Endothelial cell of umbilical vein (primary cell): ENCODE measurements around the gene KCNIP1. TPM values are rescaled to one million over a fixed set of nuclear protein-coding genes. Genes with fewer than 3 reads are reported as not detected.

Experiments used
- BruUV-seq: library from RNA; stranded (reverse); fragments of 400-500 nt; replicated peaks from 2 replicates; lab custom pipeline; 2021; lab: Mats Ljungman, UMichigan
- CTCF ChIA-PET: fragments of 300-600, 350-600 bp; sonication (Branson Sonifier 250); formaldehyde crosslinking; loops from one replicate; lab custom pipeline; 2021; ENCODE audit warnings: antibody characterized with exemption, inconsistent platforms; lab: Charles Lee
- POLR2A ChIA-PET: fragments of 300-600, 350-600 bp; sonication (Branson Sonifier 250); formaldehyde crosslinking; loops from one replicate; lab custom pipeline; 2021; ENCODE audit warnings: antibody characterized with exemption, inconsistent platforms; lab: Charles Lee
- DNase-seq: peaks from one replicate; pipeline ENCODE4 v3.0.0-alpha.2; 2011; ENCODE audit warnings: low read depth, low spot score
- FAIRE-seq: peaks from 2 replicates; lab custom pipeline; 2011; peaks lifted over from hg19 to GRCh38; lab: Jason Lieb, UNC
- H2AFZ ChIP-seq: 2 replicates; pipeline ENCODE4 v1.6.0; 2012; ENCODE audit warnings: low read depth, low read length, control low read depth, inconsistent platforms
- H3K27ac ChIP-seq: 2 replicates; pipeline ENCODE4 v1.5.1; 2011; ENCODE audit warnings: low read depth, mild to moderate bottlenecking, control low read depth, low read length, moderate library complexity; ENCODE audit not compliant: insufficient read depth
- H3K27me3 ChIP-seq, 2 experiments: 2 replicates each; pipeline versions ENCODE4 v1.6.0 to v1.6.1; 2011; ENCODE audit warnings: low read length in 2 of 2, mixed read lengths in 1 of 2; ENCODE audit not compliant: control insufficient read depth in 2 of 2, insufficient read depth in 2 of 2
- H3K36me3 ChIP-seq, 2 experiments: 2 replicates in 1 of 2; 3 replicates in 1 of 2; pipeline ENCODE4 v1.5.1; 2011; ENCODE audit warnings: low read length in 2 of 2, mild to moderate bottlenecking in 1 of 2, moderate library complexity in 1 of 2; ENCODE audit not compliant: control insufficient read depth in 2 of 2, insufficient read depth in 2 of 2; ENCODE audit errors: extremely low read depth in 1 of 2
- H3K4me1 ChIP-seq: 3 replicates; pipeline ENCODE4 v1.5.1; 2011; ENCODE audit warnings: mild to moderate bottlenecking, low read length; ENCODE audit not compliant: control insufficient read depth, insufficient read depth; ENCODE audit errors: extremely low read depth
- H3K4me2 ChIP-seq: 2 replicates; pipeline ENCODE4 v1.6.1; 2011; ENCODE audit warnings: low read length, control low read depth, mixed read lengths; ENCODE audit not compliant: insufficient read depth
- H3K4me3 ChIP-seq, 3 experiments: fragments of 200-600 bp in 1 of 3; sonication (generic), shearing (Covaris generic) in 1 of 3; replicated peaks in 1 of 3; 2 replicates each; pipeline ENCODE4 v1.5.1; 2011 to 2016; ENCODE audit warnings: control low read depth in 3 of 3, low read length in 3 of 3, mild to moderate bottlenecking in 2 of 3, inconsistent platforms in 1 of 3, low read depth in 1 of 3, moderate library complexity in 1 of 3; ENCODE audit not compliant: insufficient read depth in 1 of 3
- H3K79me2 ChIP-seq: 2 replicates; pipeline ENCODE4 v1.6.0; 2012; ENCODE audit warnings: low read length, inconsistent platforms; ENCODE audit not compliant: control insufficient read depth, insufficient read depth
- H3K9ac ChIP-seq: replicated peaks from 2 replicates; pipeline ENCODE3; 2011; ENCODE audit warnings: low read length, control low read depth; ENCODE audit not compliant: insufficient read depth; ENCODE audit errors: extremely low read depth
- H3K9me1 ChIP-seq: replicated peaks from 3 replicates; pipeline ENCODE4 v1.6.0; 2011; ENCODE audit warnings: mild to moderate bottlenecking, low read length; ENCODE audit not compliant: control insufficient read depth, insufficient read depth; ENCODE audit errors: extremely low read depth
- H3K9me3 ChIP-seq: replicated peaks from 2 replicates; pipeline ENCODE4 v1.5.1; 2012; ENCODE audit warnings: low read length, inconsistent platforms; ENCODE audit not compliant: control insufficient read depth, insufficient read depth
- H4K20me1 ChIP-seq: replicated peaks from 2 replicates; pipeline ENCODE3; 2011; ENCODE audit warnings: mild to moderate bottlenecking, low read length; ENCODE audit not compliant: control insufficient read depth, insufficient read depth; ENCODE audit errors: extremely low read depth
- EZH2 ChIP-seq: IDR thresholded peaks from 2 replicates; pipeline ENCODE4 v1.6.1; 2012; ENCODE audit warnings: borderline replicate concordance, low read depth, mild to moderate bottlenecking, moderate library complexity, low read length, inconsistent platforms; ENCODE audit not compliant: severe bottlenecking
- FOS ChIP-seq: IDR thresholded peaks from 2 replicates; pipeline ENCODE4 v1.6.1; 2011; ENCODE audit warnings: mild to moderate bottlenecking, low read length, moderate library complexity, borderline replicate concordance; ENCODE audit not compliant: insufficient read depth
- GATA2 ChIP-seq: IDR thresholded peaks from 2 replicates; pipeline ENCODE4 v1.7.0; 2011; ENCODE audit warnings: low read depth, mild to moderate bottlenecking, moderate library complexity, mixed read lengths, low read length; ENCODE audit not compliant: insufficient read length, insufficient read depth
- JUN ChIP-seq: IDR thresholded peaks from 2 replicates; pipeline ENCODE4 v1.6.1; 2011; ENCODE audit warnings: borderline replicate concordance, low read depth; ENCODE audit not compliant: insufficient read length, insufficient read depth
- MYC ChIP-seq: IDR thresholded peaks from one replicate; pipeline ENCODE4 v1.6.1; 2011; ENCODE audit warnings: mild to moderate bottlenecking, low read depth, low read length
- POLR2A ChIP-seq: IDR thresholded peaks from 2 replicates; pipeline ENCODE4 v1.6.1; 2012; ENCODE audit warnings: low read depth, mild to moderate bottlenecking, control low read depth, low read length
- POLR2AphosphoS5 ChIP-seq: IDR thresholded peaks from 2 replicates; pipeline ENCODE4 v1.6.1; 2012; ENCODE audit warnings: low read depth, mild to moderate bottlenecking, control low read depth, low read length, moderate library complexity; ENCODE audit not compliant: insufficient read depth
- dilution Hi-C: fragments of 300-500 bp; cut with MboI; formaldehyde crosslinking; loops from one replicate; pipeline ENCODE4 v1.15.0; 2019; ENCODE audit warnings: low sequenced_read_pairs; ENCODE audit not compliant: extremely low pct_ligation_motif_present
- intact Hi-C: fragments of 100-400 bp; cut with micrococcal nuclease; formaldehyde crosslinking; loops from one replicate; pipeline ENCODE4 v1.10.0; 2022
- polyA plus RNA-seq, 4 experiments: library from polyadenylated mRNA; depleted of rRNA in 3 of 4; stranded (reverse) in 3 of 4; unstranded in 1 of 4; fragments of >200 nt; gene quantifications; 2 replicates each; pipeline versions ENCODE4 v1.2.1 to v1.2.3, GENCODE V29; 2011 to 2012; ENCODE audit warnings: missing spikeins in 1 of 4
- total RNA-seq: library from RNA; stranded (reverse); gene quantifications from 2 replicates; pipeline ENCODE4 v1.2.3, GENCODE V29; 2021
- TF ChIP-seq, protein P1 (sequence below): IDR thresholded peaks from 2 replicates; pipeline ENCODE4 v1.6.1; 2011; ENCODE audit not compliant: insufficient read depth, insufficient read length
- TF ChIP-seq, protein P2 (sequence below), 2 donors: IDR thresholded peaks; 1 replicate in 1 of 2; 2 replicates in 1 of 2; pipeline ENCODE4 v1.5.1; 2011; ENCODE audit warnings: low read length in 2 of 2, mild to moderate bottlenecking in 2 of 2, moderate library complexity in 2 of 2, control low read depth in 1 of 2, inconsistent platforms in 1 of 2, low read depth in 1 of 2; ENCODE audit not compliant: insufficient read depth in 1 of 2; ENCODE audit errors: extremely low read depth in 1 of 2

KCNIP1 gene
- total and polyA plus RNA-seq, 2 donors (not counting 3 experiments of a cell fraction or from before 2014, with no cell fraction given): 0.15 TPM; not detected in 1

DNA sequence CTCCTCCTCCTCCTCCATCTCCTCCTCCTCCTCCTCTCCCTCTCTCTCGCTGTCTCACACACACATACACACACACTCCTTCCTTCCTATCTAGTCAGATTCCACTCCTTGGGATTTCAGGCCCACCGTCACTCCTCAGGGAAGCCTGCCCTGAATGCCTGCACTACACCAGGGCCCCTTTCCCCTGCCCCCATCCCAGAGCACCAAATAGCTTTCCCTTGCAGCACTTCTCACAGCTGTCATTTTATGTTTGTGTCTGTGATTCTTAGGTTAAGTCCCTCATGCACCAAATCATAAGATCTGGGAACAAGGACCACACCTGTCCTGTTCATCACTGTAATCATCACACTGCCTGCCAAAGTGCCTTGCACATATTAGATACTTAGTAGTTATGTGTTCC lies 193.2 kb downstream of the KCNIP1 start:
- Histone ChIP-seq H3K36me3 (no peaks in the 10 kb centered on the region), H3K4me3 (no peak overlapping the region), H2AFZ (no peak overlapping the region), H3K9me1 (no peaks in the 10 kb centered on the region), H4K20me1 (no peaks in the 10 kb centered on the region), H3K9me3 (no peaks in the 10 kb centered on the region), H3K4me1 (no peaks in the 10 kb centered on the region), H3K9ac (no peak overlapping the region), H3K79me2 (no peaks in the 10 kb centered on the region), H3K4me2 (no peak overlapping the region), H3K27ac (no peak overlapping the region), H3K27me3 (peaks cover 0 to 2% of the 10 kb centered on the region in 2 experiments)
- dilution Hi-C loops (no loop called here), intact Hi-C loops (no loop called here)
- POLR2A ChIA-PET: no interaction called here
- TF ChIP-seq EZH2 (no peak), MYC (no peak), GATA2 (no peak), POLR2AphosphoS5 (no peak), FOS (no peak), JUN (no peak), POLR2A (no peak)
- TF ChIP-seq, protein P1, sequence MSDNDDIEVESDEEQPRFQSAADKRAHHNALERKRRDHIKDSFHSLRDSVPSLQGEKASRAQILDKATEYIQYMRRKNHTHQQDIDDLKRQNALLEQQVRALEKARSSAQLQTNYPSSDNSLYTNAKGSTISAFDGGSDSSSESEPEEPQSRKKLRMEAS: no peak
- TF ChIP-seq, protein P2, sequence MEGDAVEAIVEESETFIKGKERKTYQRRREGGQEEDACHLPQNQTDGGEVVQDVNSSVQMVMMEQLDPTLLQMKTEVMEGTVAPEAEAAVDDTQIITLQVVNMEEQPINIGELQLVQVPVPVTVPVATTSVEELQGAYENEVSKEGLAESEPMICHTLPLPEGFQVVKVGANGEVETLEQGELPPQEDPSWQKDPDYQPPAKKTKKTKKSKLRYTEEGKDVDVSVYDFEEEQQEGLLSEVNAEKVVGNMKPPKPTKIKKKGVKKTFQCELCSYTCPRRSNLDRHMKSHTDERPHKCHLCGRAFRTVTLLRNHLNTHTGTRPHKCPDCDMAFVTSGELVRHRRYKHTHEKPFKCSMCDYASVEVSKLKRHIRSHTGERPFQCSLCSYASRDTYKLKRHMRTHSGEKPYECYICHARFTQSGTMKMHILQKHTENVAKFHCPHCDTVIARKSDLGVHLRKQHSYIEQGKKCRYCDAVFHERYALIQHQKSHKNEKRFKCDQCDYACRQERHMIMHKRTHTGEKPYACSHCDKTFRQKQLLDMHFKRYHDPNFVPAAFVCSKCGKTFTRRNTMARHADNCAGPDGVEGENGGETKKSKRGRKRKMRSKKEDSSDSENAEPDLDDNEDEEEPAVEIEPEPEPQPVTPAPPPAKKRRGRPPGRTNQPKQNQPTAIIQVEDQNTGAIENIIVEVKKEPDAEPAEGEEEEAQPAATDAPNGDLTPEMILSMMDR (IDR thresholded peaks at IDR 0.05; ENCODE audit: extremely low read depth in 1 of 2, insufficient read depth in 1 of 2, low read depth in 1 of 2, low read length in 2 of 2): no peak
- CTCF ChIA-PET: interaction anchor here (1.6 kb wide), 1 partner anchor 11 kb away, joined by 4 read pairs; no protein-coding TSS in a partner anchor
- BruUV-seq: no TSS peak
- no peak for FAIRE-seq
- DNase-seq: no peak
